H9 (cell line): ENCODE data around the gene TEK. TPM values are rescaled to one million over a fixed set of nuclear protein-coding genes. Genes with fewer than 3 reads are reported as not detected.

Experiments
- DNase-seq: peaks from one replicate; pipeline ENCODE4 v3.0.0-alpha.2; 2017
- H2AFZ ChIP-seq: one replicate; pipeline ENCODE4 v1.6.1; 2013; ENCODE audit warnings: mild to moderate bottlenecking, low read length, control low read depth, moderate library complexity
- H2AK5ac ChIP-seq: 2 replicates; pipeline ENCODE4 v1.6.1; 2013; ENCODE audit warnings: low read length, control low read depth, mixed read lengths; ENCODE audit not compliant: insufficient read length
- H2BK120ac ChIP-seq: one replicate; pipeline ENCODE4 v1.6.1; 2013; ENCODE audit warnings: low read depth, mild to moderate bottlenecking, low read length, control low read depth, inconsistent platforms; ENCODE audit not compliant: poor library complexity, severe bottlenecking
- H2BK12ac ChIP-seq: 2 replicates; pipeline ENCODE4 v1.6.1; 2013; ENCODE audit warnings: low read length, control low read depth, mixed read lengths, low read depth; ENCODE audit not compliant: insufficient read length
- H2BK15ac ChIP-seq: 2 replicates; pipeline ENCODE4 v1.6.1; 2013; ENCODE audit warnings: low read depth, low read length, control low read depth
- H2BK20ac ChIP-seq: one replicate; pipeline ENCODE4 v1.6.1; 2013; ENCODE audit warnings: low read depth, mild to moderate bottlenecking, low read length, control low read depth, inconsistent platforms; ENCODE audit not compliant: poor library complexity, severe bottlenecking
- H2BK5ac ChIP-seq: 2 replicates; pipeline ENCODE4 v1.6.1; 2013; ENCODE audit warnings: low read length, control low read depth, mixed read lengths; ENCODE audit not compliant: insufficient read length
- H3K14ac ChIP-seq: 2 replicates; pipeline ENCODE4 v1.6.1; 2013; ENCODE audit warnings: low read length, control low read depth; ENCODE audit not compliant: insufficient read depth
- H3K18ac ChIP-seq: 2 replicates; pipeline ENCODE4 v1.6.1; 2013; ENCODE audit warnings: low read depth, mild to moderate bottlenecking, mixed read lengths, low read length, control low read depth; ENCODE audit not compliant: insufficient read length
- H3K23ac ChIP-seq: 2 replicates; pipeline ENCODE4 v1.6.1; 2013; ENCODE audit warnings: low read length, control low read depth, mixed read lengths, low read depth; ENCODE audit not compliant: insufficient read length
- H3K23me2 ChIP-seq: 2 replicates; pipeline ENCODE4 v1.6.1; 2013; ENCODE audit warnings: low read depth, mild to moderate bottlenecking, mixed read lengths, low read length, control low read depth; ENCODE audit not compliant: insufficient read length, poor library complexity, severe bottlenecking
- H3K27ac ChIP-seq: 2 replicates; pipeline ENCODE4 v1.5.1; 2013; ENCODE audit warnings: low read length, control low read depth, mixed read lengths, low read depth; ENCODE audit not compliant: insufficient read length
- H3K27me3 ChIP-seq: 2 replicates; pipeline ENCODE4 v1.6.1; 2013; ENCODE audit warnings: low read length, control low read depth, inconsistent platforms; ENCODE audit not compliant: insufficient read depth
- H3K4ac ChIP-seq: 2 replicates; pipeline ENCODE4 v1.6.1; 2013; ENCODE audit warnings: low read depth, mild to moderate bottlenecking, control low read depth, inconsistent platforms, low read length, moderate library complexity
- H3K4me1 ChIP-seq: 2 replicates; pipeline ENCODE4 v1.6.1; 2013; ENCODE audit warnings: low read length, control low read depth, inconsistent platforms; ENCODE audit not compliant: insufficient read depth
- H3K4me2 ChIP-seq: 2 replicates; pipeline ENCODE4 v1.6.1; 2013; ENCODE audit warnings: low read length, control low read depth, mixed read lengths; ENCODE audit not compliant: insufficient read length, insufficient read depth
- H3K56ac ChIP-seq: 2 replicates; pipeline ENCODE4 v1.6.1; 2013; ENCODE audit warnings: low read depth, mild to moderate bottlenecking, mixed read lengths, low read length, control low read depth; ENCODE audit not compliant: insufficient read length
- H3K79me1 ChIP-seq: 2 replicates; pipeline ENCODE4 v1.6.1; 2013; ENCODE audit warnings: low read depth, mild to moderate bottlenecking, moderate library complexity, low read length, control low read depth, inconsistent platforms; ENCODE audit not compliant: insufficient read depth, poor library complexity, severe bottlenecking
- H3K79me2 ChIP-seq: 2 replicates; pipeline ENCODE4 v1.6.1; 2013; ENCODE audit warnings: low read length, control low read depth, inconsistent platforms; ENCODE audit not compliant: insufficient read depth
- H3K9ac ChIP-seq: 2 replicates; pipeline ENCODE4 v1.6.1; 2013; ENCODE audit warnings: low read length, control low read depth, mixed read lengths; ENCODE audit not compliant: insufficient read length; ENCODE audit errors: extremely low read depth
- H3K9me3 ChIP-seq: one replicate; pipeline ENCODE4 v1.6.1; 2013; ENCODE audit warnings: low read depth, low read length, inconsistent platforms; ENCODE audit not compliant: control insufficient read depth
- H3T11ph ChIP-seq: one replicate; pipeline ENCODE4 v1.6.1; 2013; ENCODE audit warnings: mild to moderate bottlenecking, low read length, control low read depth, inconsistent platforms
- H4K20me1 ChIP-seq: one replicate; pipeline ENCODE4 v1.6.1; 2013; ENCODE audit not compliant: control insufficient read depth, insufficient read length, insufficient read depth
- H4K5ac ChIP-seq: 2 replicates; pipeline ENCODE4 v1.6.1; 2013; ENCODE audit warnings: low read depth, mild to moderate bottlenecking, mixed read lengths, low read length, control low read depth; ENCODE audit not compliant: insufficient read length
- H4K8ac ChIP-seq: replicated peaks from 2 replicates; pipeline ENCODE4 v1.6.1; 2013; ENCODE audit warnings: low read length, control low read depth, mixed read lengths, low read depth; ENCODE audit not compliant: insufficient read length
- H4K91ac ChIP-seq: 2 replicates; pipeline ENCODE4 v1.6.1; 2013; ENCODE audit warnings: low read depth, mild to moderate bottlenecking, moderate library complexity, mixed read lengths, low read length, control low read depth; ENCODE audit not compliant: insufficient read length
- H3K27ac Mint-ChIP-seq, 3 experiments: 2 replicates in 2 of 3; 3 replicates in 1 of 3; pipeline ENCODE4 v1.8.0; 2020 to 2021; ENCODE audit warnings: mixed read lengths in 3 of 3, mild to moderate bottlenecking in 1 of 3, moderate library complexity in 1 of 3
- H3K27me3 Mint-ChIP-seq: 2 replicates; pipeline ENCODE4 v1.8.0; 2021; ENCODE audit warnings: low read depth, mild to moderate bottlenecking, moderate library complexity, mixed read lengths
- H3K36me3 Mint-ChIP-seq, 3 experiments: 2 replicates in 2 of 3; 3 replicates in 1 of 3; pipeline ENCODE4 v1.8.0; 2020 to 2021; ENCODE audit warnings: low read depth in 3 of 3, mixed read lengths in 3 of 3; ENCODE audit not compliant: insufficient read depth in 1 of 3
- H3K4me1 Mint-ChIP-seq, 2 experiments: 2 replicates each; pipeline ENCODE4 v1.8.0; 2020; ENCODE audit warnings: mixed read lengths in 2 of 2
- H3K4me3 Mint-ChIP-seq, 2 experiments: 2 replicates in 1 of 2; 3 replicates in 1 of 2; pipeline ENCODE4 v1.8.0; 2020 to 2021; ENCODE audit warnings: mild to moderate bottlenecking in 2 of 2, mixed read lengths in 2 of 2, moderate library complexity in 1 of 2
- H3K9me3 Mint-ChIP-seq, 2 experiments: 2 replicates in 1 of 2; 3 replicates in 1 of 2; pipeline ENCODE4 v1.8.0; 2020; ENCODE audit warnings: mild to moderate bottlenecking in 2 of 2, mixed read lengths in 2 of 2, moderate library complexity in 1 of 2
- CTCF ChIP-seq: fragments of 200-600 bp; sonication (generic); conservative IDR thresholded peaks from 3 replicates; pipeline ENCODE4 v1.8.0; 2021; ENCODE audit warnings: antibody characterized with exemption, mild to moderate bottlenecking
- WGBS: extraction: QIAGEN DNeasy Blood & Tissue Kit; methylation state at CpG from one replicate; pipeline ENCODE4 v1.1.7; 2013; ENCODE audit warnings: missing lambda C conversion rate, low lambda C conversion rate, mixed read lengths; ENCODE audit not compliant: insufficient read length; ENCODE audit errors: extremely low coverage; 5-methylcytosine and 5-hydroxymethylcytosine counted together
- total RNA-seq: library from RNA; stranded (reverse); gene quantifications from 2 replicates; pipeline ENCODE4 v1.2.1, GENCODE V29; 2021

Gene TEK
- total RNA-seq, 1 experiment from 2014 or later: 1.8 TPM

GRCh38 chr9:27206041-27206440 is 97.0 kb downstream of the TEK start:
- H4K5ac ChIP-seq: no peak overlapping the region
- H3K27ac ChIP-seq: no peak overlapping the region
- no peak overlapping the region for H2BK20ac ChIP-seq
- no peak overlapping the region for H2AK5ac ChIP-seq
- no peak overlapping the region for H3K4ac ChIP-seq
- no peak overlapping the region for H2AFZ ChIP-seq
- no peaks in the 10 kb centered on the region for H3K23me2 ChIP-seq
- no peak overlapping the region for H3K18ac ChIP-seq
- no peak overlapping the region for H2BK12ac ChIP-seq
- TF ChIP-seq CTCF: no peak
- WGBS: no CpG with 5 or more reads among the region's 7 CpGs
- H4K8ac ChIP-seq: no peak overlapping the region
- no peak overlapping the region for H3K56ac ChIP-seq
- H3K9ac ChIP-seq: no peak overlapping the region
- H3K4me1 ChIP-seq: no peaks in the 10 kb centered on the region
- no peak overlapping the region for H2BK15ac ChIP-seq
- no peaks in the 10 kb centered on the region for H3K9me3 ChIP-seq
- H3K9me3 Mint-ChIP-seq: no peaks in the 10 kb centered on the region
- no peaks in the 10 kb centered on the region for H3K36me3 Mint-ChIP-seq
- no peak overlapping the region for H3T11ph ChIP-seq
- no peaks in the 10 kb centered on the region for H3K27me3 ChIP-seq
- H4K20me1 ChIP-seq: no peaks in the 10 kb centered on the region
- H3K23ac ChIP-seq: no peak overlapping the region
- H3K4me1 Mint-ChIP-seq: no peaks in the 10 kb centered on the region
- H3K79me1 ChIP-seq: no peaks in the 10 kb centered on the region
- H4K91ac ChIP-seq: no peak overlapping the region
- no peaks in the 10 kb centered on the region for H3K79me2 ChIP-seq
- no peak overlapping the region for H2BK120ac ChIP-seq
- H3K4me3 Mint-ChIP-seq: no peak overlapping the region
- no peak overlapping the region for H3K14ac ChIP-seq
- no peak overlapping the region for H3K27ac Mint-ChIP-seq
- H2BK5ac ChIP-seq: no peak overlapping the region
- H3K4me2 ChIP-seq: no peak overlapping the region
- no peak for DNase-seq
- no peaks in the 10 kb centered on the region for H3K27me3 Mint-ChIP-seq
